WTC11 (cell line): ENCODE data around the gene STEAP1.

Experiments used
- CBFB ChIP-seq: sonication (generic); formaldehyde crosslinking; IDR thresholded peaks from 2 replicates; pipeline ENCODE4 v1.8.1; 2022; ENCODE audit warnings: mild to moderate bottlenecking, low read depth, missing genetic modification reagents
- CREB1 ChIP-seq: sonication (generic); formaldehyde crosslinking; IDR thresholded peaks from 2 replicates; pipeline ENCODE4 v1.8.0; 2023; ENCODE audit warnings: mild to moderate bottlenecking, missing genetic modification reagents
- E2F4 ChIP-seq: sonication (generic); formaldehyde crosslinking; IDR thresholded peaks from 2 replicates; pipeline ENCODE4 v1.8.1; 2022; ENCODE audit warnings: low read depth, mild to moderate bottlenecking, moderate library complexity, missing genetic modification reagents, borderline replicate concordance
- ELF4 ChIP-seq: sonication (generic); formaldehyde crosslinking; IDR thresholded peaks from 2 replicates; pipeline ENCODE4 v1.8.1; 2022; ENCODE audit warnings: low read depth, mild to moderate bottlenecking, moderate library complexity, missing genetic modification reagents
- MAX ChIP-seq: sonication (generic); formaldehyde crosslinking; IDR thresholded peaks from 2 replicates; pipeline ENCODE4 v1.8.0; 2022; ENCODE audit warnings: mild to moderate bottlenecking, missing genetic modification reagents
- NR1H2 ChIP-seq: sonication (generic); formaldehyde crosslinking; IDR thresholded peaks from 2 replicates; pipeline ENCODE4 v1.9.0; 2021; ENCODE audit warnings: mild to moderate bottlenecking, moderate library complexity, missing genetic modification reagents
- NR2C2 ChIP-seq: sonication (generic); formaldehyde crosslinking; IDR thresholded peaks from 2 replicates; pipeline ENCODE4 v1.8.0; 2022; ENCODE audit warnings: mild to moderate bottlenecking, missing genetic modification reagents
- TP53 ChIP-seq: sonication (generic); formaldehyde crosslinking; IDR thresholded peaks from 2 replicates; pipeline ENCODE4 v1.8.1; 2023; ENCODE audit warnings: mild to moderate bottlenecking, missing genetic modification reagents
- USF2 ChIP-seq: sonication (generic); formaldehyde crosslinking; IDR thresholded peaks from 2 replicates; pipeline ENCODE4 v1.8.1; 2023; ENCODE audit warnings: mild to moderate bottlenecking, missing genetic modification reagents, moderate library complexity
- ZNF138 ChIP-seq: sonication (generic); formaldehyde crosslinking; conservative IDR thresholded peaks from 2 replicates; pipeline ENCODE4 v1.8.1; 2022; ENCODE audit warnings: mild to moderate bottlenecking, moderate library complexity, missing genetic modification reagents
- ZNF219 ChIP-seq: sonication (generic); formaldehyde crosslinking; IDR thresholded peaks from 2 replicates; pipeline ENCODE4 v1.8.0; 2023; ENCODE audit warnings: missing genetic modification reagents, mild to moderate bottlenecking, borderline replicate concordance
- TF ChIP-seq, protein P1 (sequence below): fragments of 200-600 bp; IDR thresholded peaks from 2 replicates; pipeline ENCODE4 v1.8.0; 2022; ENCODE audit warnings: antibody characterized with exemption

DNA sequence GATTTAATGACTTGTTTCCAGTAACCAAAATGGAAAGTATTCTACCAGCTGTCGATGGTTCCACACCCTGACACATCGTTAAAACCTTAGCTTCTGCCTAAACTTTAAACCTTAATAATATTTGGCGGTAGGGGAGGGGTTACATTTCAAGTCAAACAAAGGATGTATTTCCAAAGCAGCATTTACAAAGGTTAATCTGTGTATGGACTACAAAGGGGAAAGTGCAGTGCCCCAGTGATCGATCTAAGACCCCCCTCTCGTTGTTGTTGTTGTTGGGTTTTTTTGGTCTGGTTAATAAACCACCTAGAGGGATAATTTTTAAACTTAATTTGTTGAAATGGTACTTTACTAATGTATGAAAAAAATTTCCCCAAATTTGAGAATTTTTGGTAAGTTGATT is 56.2 kb downstream of the STEAP1 start:
- TF ChIP-seq ELF4 (CRISPR knock-in tag) (no peak), NR1H2 (CRISPR knock-in tag) (no peak), ZNF138 (CRISPR knock-in tag) (no peak), USF2 (CRISPR knock-in tag) (no peak), E2F4 (CRISPR knock-in tag) (no peak), ZNF219 (CRISPR knock-in tag) (no peak), TP53 (CRISPR knock-in tag) (no peak), NR2C2 (no peak), MAX (CRISPR knock-in tag) (no peak), CBFB (CRISPR knock-in tag) (no peak), CREB1 (no peak)
- TF ChIP-seq, protein P1, sequence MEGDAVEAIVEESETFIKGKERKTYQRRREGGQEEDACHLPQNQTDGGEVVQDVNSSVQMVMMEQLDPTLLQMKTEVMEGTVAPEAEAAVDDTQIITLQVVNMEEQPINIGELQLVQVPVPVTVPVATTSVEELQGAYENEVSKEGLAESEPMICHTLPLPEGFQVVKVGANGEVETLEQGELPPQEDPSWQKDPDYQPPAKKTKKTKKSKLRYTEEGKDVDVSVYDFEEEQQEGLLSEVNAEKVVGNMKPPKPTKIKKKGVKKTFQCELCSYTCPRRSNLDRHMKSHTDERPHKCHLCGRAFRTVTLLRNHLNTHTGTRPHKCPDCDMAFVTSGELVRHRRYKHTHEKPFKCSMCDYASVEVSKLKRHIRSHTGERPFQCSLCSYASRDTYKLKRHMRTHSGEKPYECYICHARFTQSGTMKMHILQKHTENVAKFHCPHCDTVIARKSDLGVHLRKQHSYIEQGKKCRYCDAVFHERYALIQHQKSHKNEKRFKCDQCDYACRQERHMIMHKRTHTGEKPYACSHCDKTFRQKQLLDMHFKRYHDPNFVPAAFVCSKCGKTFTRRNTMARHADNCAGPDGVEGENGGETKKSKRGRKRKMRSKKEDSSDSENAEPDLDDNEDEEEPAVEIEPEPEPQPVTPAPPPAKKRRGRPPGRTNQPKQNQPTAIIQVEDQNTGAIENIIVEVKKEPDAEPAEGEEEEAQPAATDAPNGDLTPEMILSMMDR = no peak
